ENCODE measurements around the gene SH3BGRL3.

SH3BGRL3 gene

DNA sequence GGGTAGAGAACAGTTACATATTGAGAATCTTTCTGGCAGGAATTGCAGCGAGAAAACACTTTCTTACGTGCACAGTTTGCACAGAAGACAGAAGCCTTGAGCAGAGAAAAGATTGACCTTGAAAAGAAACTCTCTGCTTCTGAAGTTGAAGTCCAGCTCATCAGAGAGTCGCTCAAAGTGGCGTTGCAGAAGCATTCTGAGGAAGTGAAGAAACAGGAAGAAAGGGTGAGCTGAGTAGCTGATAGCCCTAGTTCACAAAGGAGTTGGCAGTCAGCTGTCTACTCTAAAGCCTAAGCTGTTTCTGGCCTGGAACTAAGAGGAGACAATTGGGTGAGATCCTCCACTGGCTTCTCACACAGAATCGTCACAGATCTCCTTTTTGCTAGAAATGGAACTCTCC is 20.3 kb upstream of the SH3BGRL3 start:
- Histone ChIP-seq H3K36me3 (ENCODE audit: control insufficient read depth, low read length) (peaks cover 88% of the 10 kb centered on the region), H3F3A (ENCODE audit: control insufficient read depth, insufficient read depth) (no peaks in the 10 kb centered on the region)

GRCh38 chr1:26263212-26263611 is 16.7 kb upstream of the SH3BGRL3 start:
- Histone ChIP-seq H3K9me3 (ENCODE audit: control insufficient read depth, insufficient read depth, low read length) (no peaks in the 10 kb centered on the region), H3K79me2 (ENCODE audit: control insufficient read depth, low read length) (no peaks in the 10 kb centered on the region), H4K20me1 (ENCODE audit: control insufficient read depth, insufficient read depth, low read depth, low read length) (no peaks in the 10 kb centered on the region), H3K4me3 (ENCODE audit: low read length) (no peak overlapping the region), H3K4me1 (ENCODE audit: control insufficient read depth, low read length) (peaks cover 13% of the 10 kb centered on the region), H3K9me2 (replicated peaks; ENCODE audit: control insufficient read depth, low read length) (no peaks in the 10 kb centered on the region), H3K4me2 (ENCODE audit: low read length) (no peak overlapping the region), H3K36me3 (ENCODE audit: control insufficient read depth, low read length) (peaks cover 81% of the 10 kb centered on the region), H3K27ac (ENCODE audit: low read depth, low read length) (no peak overlapping the region), H3F3A (ENCODE audit: control insufficient read depth, insufficient read depth) (no peaks in the 10 kb centered on the region), H3K27me3 (ENCODE audit: control insufficient read depth, low read length) (no peaks in the 10 kb centered on the region)
- TF ChIP-seq EZH2phosphoT487 (IDR thresholded peaks at IDR 0.05; ENCODE audit: borderline replicate concordance, low read length), result no peak

More for the DNA sequence above, 20.3 kb upstream of the SH3BGRL3 start:
- Histone ChIP-seq H3K9me3 (ENCODE audit: control insufficient read depth, insufficient read depth, low read length) (no peaks in the 10 kb centered on the region), H3K4me2 (ENCODE audit: low read length) (no peak overlapping the region), H3K79me2 (ENCODE audit: control insufficient read depth, low read length) (peaks cover 21% of the 10 kb centered on the region), H4K20me1 (ENCODE audit: control insufficient read depth, insufficient read depth, low read depth, low read length) (no peaks in the 10 kb centered on the region), H3K9me2 (replicated peaks; ENCODE audit: control insufficient read depth, low read length) (no peaks in the 10 kb centered on the region), H3K27ac (ENCODE audit: low read depth, low read length) (no peak overlapping the region), H3K27me3 (ENCODE audit: control insufficient read depth, low read length) (no peaks in the 10 kb centered on the region), H3K4me3 (ENCODE audit: low read length) (no peak overlapping the region), H3K4me1 (ENCODE audit: control insufficient read depth, low read length) (peaks cover 34% of the 10 kb centered on the region)
- TF ChIP-seq EZH2phosphoT487 (IDR thresholded peaks at IDR 0.05; ENCODE audit: borderline replicate concordance, low read length), result no peak
- TF ChIP-seq CTCF (IDR thresholded peaks at IDR 0.05; ENCODE audit: low read depth, low read length, poor library complexity, severe bottlenecking), result no peak

DNA sequence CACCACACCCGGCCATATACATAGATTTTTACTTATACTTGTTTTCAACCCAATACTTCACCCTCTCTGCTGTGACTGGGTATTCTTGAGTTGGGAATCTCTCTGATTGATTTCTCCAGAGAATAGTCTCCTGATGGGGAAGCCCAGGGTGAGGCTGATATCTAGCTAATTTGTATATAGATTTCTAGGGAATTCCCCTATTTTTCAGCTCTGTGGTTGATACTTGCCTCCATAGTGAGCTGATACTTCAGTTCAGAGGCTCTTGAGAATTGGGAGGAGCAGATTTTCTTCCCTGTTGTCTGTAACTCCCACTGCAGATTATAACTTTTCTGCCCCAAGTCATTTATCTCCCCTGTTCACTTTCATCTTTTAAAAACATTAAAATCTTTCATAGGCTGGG is 14.5 kb upstream of the SH3BGRL3 start:
- Histone ChIP-seq H4K20me1 (ENCODE audit: control insufficient read depth, insufficient read depth, low read depth, low read length) (no peaks in the 10 kb centered on the region), H3K79me2 (ENCODE audit: control insufficient read depth, low read length) (no peaks in the 10 kb centered on the region), H3K4me3 (ENCODE audit: low read length) (no peak overlapping the region), H3K27me3 (ENCODE audit: control insufficient read depth, low read length) (no peaks in the 10 kb centered on the region), H3K9me3 (ENCODE audit: control insufficient read depth, insufficient read depth, low read length) (no peaks in the 10 kb centered on the region), H3K4me2 (ENCODE audit: low read length) (no peak overlapping the region), H3K36me3 (ENCODE audit: control insufficient read depth, low read length) (peaks cover 79% of the 10 kb centered on the region), H3K4me1 (ENCODE audit: control insufficient read depth, low read length) (no peaks in the 10 kb centered on the region), H3K9me2 (replicated peaks; ENCODE audit: control insufficient read depth, low read length) (no peaks in the 10 kb centered on the region), H3K27ac (ENCODE audit: low read depth, low read length) (no peak overlapping the region), H3F3A (ENCODE audit: control insufficient read depth, insufficient read depth) (no peaks in the 10 kb centered on the region)
- TF ChIP-seq EZH2phosphoT487 (IDR thresholded peaks at IDR 0.05; ENCODE audit: borderline replicate concordance, low read length) (no peak), CTCF (IDR thresholded peaks at IDR 0.05; ENCODE audit: low read depth, low read length, poor library complexity, severe bottlenecking) (no peak)

DNA sequence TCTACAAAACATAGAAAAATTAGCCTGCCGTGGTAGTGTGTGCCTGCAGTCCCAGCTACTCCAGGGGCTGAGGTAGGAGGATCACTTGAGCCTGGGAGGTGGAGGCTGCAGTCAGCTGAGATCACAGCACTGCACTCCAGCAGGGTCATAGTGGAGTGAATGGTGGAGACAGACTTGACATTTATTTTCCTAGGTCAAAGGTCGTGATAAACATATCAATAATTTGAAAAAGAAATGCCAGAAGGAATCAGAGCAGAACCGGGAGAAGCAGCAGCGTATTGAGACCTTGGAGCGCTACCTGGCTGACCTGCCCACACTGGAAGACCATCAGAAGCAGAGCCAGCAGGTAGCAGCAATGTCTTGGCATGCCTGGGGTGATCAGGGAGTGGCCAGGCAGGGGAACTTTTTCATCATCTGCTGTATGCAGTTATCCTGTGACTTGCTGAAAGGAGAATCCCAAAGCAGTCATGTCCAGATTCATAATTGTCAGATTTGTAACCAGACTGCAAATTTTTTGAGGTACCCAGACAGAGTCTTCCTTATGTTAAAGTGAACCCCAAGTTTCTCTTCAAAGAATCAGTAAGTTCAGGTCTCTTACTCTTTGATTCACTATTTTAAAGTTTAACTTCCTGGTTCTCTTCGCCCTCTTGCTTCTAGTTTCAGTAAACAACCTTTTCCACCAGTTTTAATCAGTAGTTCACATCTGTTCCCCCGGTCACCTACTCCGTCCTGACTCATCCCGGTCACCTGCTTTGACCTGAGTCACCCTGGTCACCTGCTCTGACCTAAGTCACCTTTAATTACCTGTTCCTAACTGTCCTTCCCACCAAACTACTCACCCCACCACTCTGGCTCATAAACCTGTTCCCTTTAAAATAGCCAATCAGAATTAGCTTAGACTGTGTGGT is 11.3 kb upstream of the SH3BGRL3 start:
- Histone ChIP-seq H3K4me3 (ENCODE audit: low read length) (no peak overlapping the region), H3K4me1 (ENCODE audit: control insufficient read depth, low read length) (no peaks in the 10 kb centered on the region), H3K27ac (ENCODE audit: low read depth, low read length) (no peak overlapping the region), H3K79me2 (ENCODE audit: control insufficient read depth, low read length) (no peaks in the 10 kb centered on the region), H3K9me2 (replicated peaks; ENCODE audit: control insufficient read depth, low read length) (no peaks in the 10 kb centered on the region), H3K9me3 (ENCODE audit: control insufficient read depth, insufficient read depth, low read length) (no peaks in the 10 kb centered on the region), H3K36me3 (ENCODE audit: control insufficient read depth, low read length) (peaks cover 80% of the 10 kb centered on the region), H3F3A (ENCODE audit: control insufficient read depth, insufficient read depth) (peaks cover 4% of the 10 kb centered on the region; the same call in 1 of the 2 replicates), H3K4me2 (ENCODE audit: low read length) (no peak overlapping the region), H3K27me3 (ENCODE audit: control insufficient read depth, low read length) (no peaks in the 10 kb centered on the region), H4K20me1 (ENCODE audit: control insufficient read depth, insufficient read depth, low read depth, low read length) (no peaks in the 10 kb centered on the region)
- no peak for TF ChIP-seq CTCF (IDR thresholded peaks at IDR 0.05; ENCODE audit: low read depth, low read length, poor library complexity, severe bottlenecking)
- no peak for TF ChIP-seq EZH2phosphoT487 (IDR thresholded peaks at IDR 0.05; ENCODE audit: borderline replicate concordance, low read length)
